Skin epidermis (tissue), 12 donors: Measurements from ENCODE around the gene CEP112.
"Not testable (repeated sequence)": the region's sequence is repeated elsewhere in the genome, so short reads cannot be mapped to it uniquely, and the experiment has no call there.

Source experiments
- H3K27ac ChIP-seq, 21 experiments: fragments of 200-600 bp; sonication (generic) in 11 of 21; one replicate each; pipeline ENCODE4 v1.5.0; 2020; ENCODE audit warnings: mild to moderate bottlenecking in 3 of 21, inconsistent platforms in 2 of 21, moderate library complexity in 2 of 21
- H3K4me3 ChIP-seq, 7 experiments: fragments of 200-600 bp; sonication (generic) in 2 of 7; one replicate each; pipeline ENCODE4 v1.5.0; 2020; ENCODE audit warnings: inconsistent platforms in 2 of 7, mild to moderate bottlenecking in 2 of 7, moderate library complexity in 1 of 7

CEP112 gene

DNA sequence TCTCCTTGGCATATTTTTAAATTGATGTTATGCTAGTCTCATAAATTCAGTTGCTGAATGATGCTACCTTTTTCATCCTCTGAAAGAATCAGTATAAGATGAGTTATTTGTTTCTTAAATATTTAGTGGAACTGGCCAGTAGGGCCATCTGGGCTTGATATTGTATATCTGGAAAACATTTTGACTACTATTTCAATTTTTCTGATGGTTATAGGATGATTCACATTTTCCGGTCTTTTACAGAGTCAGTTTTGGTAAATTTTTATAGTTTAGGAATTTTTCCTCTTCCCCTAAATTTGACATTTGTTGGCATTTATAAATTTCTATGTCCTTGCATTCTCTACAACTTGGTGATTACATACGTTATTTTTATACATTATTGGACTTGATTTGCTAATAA, 334.2 kb downstream of the CEP112 start:
- H3K4me3 ChIP-seq = no peak overlapping the region

DNA sequence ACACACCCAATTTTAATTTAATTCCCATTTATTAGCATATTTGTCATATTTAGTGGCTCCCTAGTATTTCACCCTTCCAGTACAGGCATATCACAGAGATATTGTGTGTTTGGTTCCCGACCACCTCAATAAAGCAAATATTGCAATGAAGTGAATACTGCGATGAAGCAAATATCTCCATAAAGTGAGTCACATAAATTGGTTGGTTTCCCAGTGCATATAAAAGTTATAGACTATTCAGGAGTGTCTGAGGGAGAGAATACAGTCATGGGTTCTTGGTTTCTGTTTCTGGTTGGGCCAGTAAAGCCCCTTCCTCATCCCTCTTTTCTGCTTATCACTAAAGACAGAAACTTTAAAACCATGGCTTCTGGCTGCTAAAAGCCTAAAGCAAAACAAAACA, 335.1 kb downstream of the CEP112 start:
- H3K27ac ChIP-seq = peak overlapping the region in 4 of 21 experiments; percentile 31 to 55 (median 47)
- H3K4me3 ChIP-seq = no peak overlapping the region

More for the DNA sequence above, 334.2 kb downstream of the CEP112 start:
- peak overlapping the region in 2 of 21 experiments; percentile 5 to 55 for H3K27ac ChIP-seq

DNA sequence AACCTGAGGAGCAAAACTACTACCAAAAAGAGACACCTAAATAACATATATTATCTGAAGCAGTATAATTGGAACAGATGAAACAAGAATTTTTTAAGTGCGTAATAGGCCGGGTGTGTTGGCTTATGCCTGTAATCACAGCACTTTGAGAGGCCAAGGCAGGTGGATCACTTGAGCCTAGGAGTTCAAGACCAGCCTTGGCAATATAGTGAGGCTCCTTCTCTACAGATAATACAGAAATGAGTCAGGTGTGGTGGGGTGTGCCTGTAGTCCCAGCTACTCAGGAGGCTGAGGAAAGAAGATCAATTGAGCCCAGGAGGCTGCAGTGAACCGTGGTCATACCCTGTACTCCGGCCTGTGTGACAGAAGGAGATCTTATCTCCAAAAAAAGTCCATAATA, 336.3 kb downstream of the CEP112 start:
- peak overlapping the region in 17 of 21 experiments; percentile 3 to 81 (median 66) for H3K27ac ChIP-seq
- H3K4me3 ChIP-seq = no peak overlapping the region

DNA sequence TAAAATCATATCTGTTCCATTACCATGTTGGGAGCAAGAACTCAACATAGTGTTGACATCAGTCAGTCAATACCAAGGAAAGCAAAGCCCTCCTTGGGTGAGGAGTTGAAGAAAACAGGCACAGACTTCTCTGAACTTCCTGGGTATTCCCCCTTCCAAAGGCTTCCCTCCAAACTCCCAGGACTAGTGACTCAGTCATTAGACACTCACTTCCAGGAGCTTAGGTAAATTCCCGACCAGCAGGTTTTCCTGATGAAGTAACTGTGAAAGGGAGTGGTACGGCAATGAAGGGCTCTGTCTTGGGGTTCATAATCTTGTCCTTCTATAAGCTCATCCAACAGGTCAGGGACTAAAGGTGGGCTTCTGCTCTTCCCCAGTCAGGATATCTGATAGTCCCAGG, 336.7 kb downstream of the CEP112 start:
- peak overlapping the region in 12 of 21 experiments; percentile 3 to 81 (median 69) for H3K27ac ChIP-seq
- H3K4me3 ChIP-seq = no peak overlapping the region

DNA sequence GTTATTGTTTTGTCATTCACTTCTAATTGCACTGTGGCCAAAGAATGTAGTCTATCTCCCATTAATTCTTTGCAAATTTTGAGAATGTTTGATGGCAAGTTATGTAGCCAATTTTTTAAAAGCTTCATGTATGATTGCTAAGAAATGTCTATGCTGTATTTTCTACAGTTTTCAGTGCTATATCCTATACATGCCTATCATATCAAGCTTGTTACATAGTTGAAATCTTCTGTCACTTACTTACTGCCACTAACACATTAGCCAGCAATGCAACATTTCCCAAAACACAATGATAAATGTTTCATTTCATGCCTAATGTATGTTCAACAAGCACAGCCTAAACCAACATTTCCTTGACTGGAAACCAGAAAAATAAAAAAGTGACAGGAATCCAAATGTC, 338.1 kb downstream of the CEP112 start:
- H3K27ac ChIP-seq = peak overlapping the region in 2 of 21 experiments; percentile 10 to 36
- no peak overlapping the region for H3K4me3 ChIP-seq

DNA sequence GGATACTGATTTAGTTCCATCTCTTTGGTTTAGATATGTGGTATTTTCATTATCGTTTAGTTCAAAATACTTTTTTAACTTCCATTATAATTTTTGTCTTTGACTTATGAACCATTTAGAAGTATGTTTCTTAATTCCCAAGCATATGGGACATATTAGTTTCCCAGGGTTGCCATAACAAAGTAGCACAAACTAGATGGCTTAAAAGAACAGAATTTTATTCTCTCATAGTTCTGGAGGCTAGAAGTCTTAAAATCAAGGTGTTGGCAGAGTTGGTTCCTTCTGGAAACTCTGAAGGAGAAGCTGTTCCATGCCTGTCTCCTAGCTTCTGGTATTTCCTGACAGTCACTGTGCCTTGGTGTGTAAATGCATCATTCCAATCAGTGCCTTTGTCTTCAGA, 339.0 kb downstream of the CEP112 start:
- peak overlapping the region in 4 of 21 experiments; percentile 8 to 52 (median 23) for H3K27ac ChIP-seq
- no peak overlapping the region for H3K4me3 ChIP-seq

DNA sequence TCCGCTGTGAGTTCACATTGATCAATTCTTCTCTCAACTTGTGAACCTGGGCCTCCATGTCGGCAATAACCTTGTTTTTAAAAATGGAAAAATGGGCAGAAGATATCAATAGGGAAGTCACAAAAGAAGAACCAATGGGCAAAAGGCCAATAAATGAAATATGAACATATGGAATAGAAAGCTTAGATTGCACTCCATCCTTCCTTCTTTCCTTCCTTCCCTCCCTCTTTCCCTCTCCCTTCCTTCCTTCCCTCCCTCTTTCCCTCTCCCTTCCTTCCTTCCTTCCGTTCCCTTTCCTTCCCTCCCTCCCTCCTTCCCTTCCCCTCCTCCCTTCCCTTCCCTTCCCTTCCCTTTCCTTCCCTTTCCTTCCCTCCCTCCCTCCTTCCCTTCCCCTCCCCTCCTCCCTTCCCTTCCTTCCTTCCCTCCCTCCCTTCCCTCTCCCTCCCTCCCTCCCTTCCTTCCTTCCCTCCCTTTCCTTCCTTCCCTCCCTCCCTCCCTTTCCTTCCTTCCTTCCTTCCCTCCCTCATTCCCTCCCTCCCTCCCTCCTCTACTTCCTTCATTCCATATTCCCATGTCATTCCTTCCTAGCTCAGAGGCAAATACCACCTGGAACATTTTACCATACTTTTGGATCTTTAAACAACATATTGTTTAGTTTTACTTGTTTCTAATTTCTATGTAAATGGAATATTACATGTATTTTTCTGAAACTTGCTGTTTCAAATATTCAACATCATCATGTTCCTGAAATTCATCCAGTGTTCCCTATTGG, 339.8 kb downstream of the CEP112 start:
- Histone ChIP-seq H3K4me3 (no peak overlapping the region), H3K27ac (peak overlapping the region in 3 of 21 experiments; percentile 5 to 17 (median 15))

DNA sequence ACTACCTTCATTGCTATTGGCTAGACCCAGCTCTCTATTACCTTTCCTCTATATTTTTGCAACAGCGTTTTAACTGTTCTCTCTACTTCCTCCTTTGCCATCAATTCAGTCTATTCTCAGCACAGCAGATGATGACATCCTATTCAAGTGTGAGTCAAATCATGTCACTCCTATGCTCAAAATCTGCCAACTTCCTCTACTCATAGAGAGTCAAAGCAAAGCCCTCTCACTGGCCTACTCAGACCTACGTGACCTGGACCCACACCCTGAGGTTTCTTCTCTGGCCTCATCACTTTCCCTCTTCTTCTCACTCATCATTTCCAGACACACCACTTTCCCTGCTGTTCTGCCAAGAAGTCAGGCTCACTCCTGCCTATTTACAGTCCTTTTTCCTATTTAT, 341.4 kb downstream of the CEP112 start:
- Histone ChIP-seq H3K4me3 (no peak overlapping the region), H3K27ac (peak overlapping the region in 2 of 21 experiments; percentile 32 to 54)

DNA sequence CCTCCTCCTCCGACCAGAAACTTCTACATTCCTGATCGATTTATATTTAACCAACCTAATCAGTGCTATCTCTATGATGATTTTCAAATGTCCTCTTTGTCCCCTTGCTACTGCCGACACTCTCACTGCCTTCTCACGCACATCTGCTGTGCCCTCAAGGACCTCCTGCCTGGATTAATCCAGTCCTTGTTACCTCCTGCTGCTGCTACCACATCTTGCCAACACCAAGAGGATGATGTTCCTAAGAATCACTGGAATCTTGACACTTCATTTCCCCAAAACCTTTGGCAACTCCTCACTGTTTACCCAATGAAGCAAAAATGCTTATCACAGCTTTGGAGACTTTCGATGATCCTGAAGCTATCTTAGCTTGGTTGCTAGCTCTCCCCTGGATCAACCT, 343.2 kb downstream of the CEP112 start:
- Histone ChIP-seq H3K4me3 (no peak overlapping the region), H3K27ac (peak overlapping the region in 2 of 21 experiments; percentile 13 to 41)

DNA sequence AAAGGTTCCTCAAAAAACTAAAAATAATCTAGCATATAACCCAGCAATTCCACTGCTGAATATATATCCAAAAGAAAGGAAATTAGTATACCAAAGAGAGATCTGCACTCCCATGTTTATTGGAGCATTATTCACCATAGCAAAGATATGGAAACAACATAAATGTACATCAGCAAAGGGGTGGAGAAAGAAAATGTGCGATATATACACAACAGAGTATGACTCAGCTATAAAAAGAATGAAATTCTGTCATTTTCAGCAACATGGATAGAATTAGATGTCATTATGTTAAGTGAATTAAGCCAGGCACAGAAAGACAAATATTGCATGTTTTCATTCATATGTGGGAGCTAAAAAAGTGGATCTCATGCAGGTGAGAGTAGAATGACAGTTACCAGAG, 350.8 kb downstream of the CEP112 start:
- H3K27ac ChIP-seq = no peak overlapping the region
- no peak overlapping the region for H3K4me3 ChIP-seq

DNA sequence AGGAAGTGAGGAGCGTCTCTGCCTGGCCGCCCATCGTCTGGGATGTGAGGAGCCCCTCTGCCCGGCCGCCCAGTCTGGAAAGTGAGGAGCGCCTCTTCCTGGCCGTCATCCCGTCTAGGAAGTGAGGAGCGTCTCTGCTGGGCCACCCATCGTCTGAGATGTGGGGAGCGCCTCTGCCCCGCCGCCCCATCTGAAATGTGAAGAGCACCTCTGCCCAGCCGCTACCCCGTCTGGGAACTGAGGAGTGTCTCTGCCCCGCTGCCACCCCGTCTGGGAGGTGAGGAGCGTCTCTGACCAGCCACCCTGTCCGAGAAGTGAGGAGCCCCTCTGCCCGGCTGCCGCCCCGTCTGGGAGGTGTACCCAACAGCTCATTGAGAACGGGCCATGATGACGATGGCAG, 354.7 kb downstream of the CEP112 start:
- H3K4me3 ChIP-seq, H3K27ac ChIP-seq: not testable (repeated sequence)

DNA sequence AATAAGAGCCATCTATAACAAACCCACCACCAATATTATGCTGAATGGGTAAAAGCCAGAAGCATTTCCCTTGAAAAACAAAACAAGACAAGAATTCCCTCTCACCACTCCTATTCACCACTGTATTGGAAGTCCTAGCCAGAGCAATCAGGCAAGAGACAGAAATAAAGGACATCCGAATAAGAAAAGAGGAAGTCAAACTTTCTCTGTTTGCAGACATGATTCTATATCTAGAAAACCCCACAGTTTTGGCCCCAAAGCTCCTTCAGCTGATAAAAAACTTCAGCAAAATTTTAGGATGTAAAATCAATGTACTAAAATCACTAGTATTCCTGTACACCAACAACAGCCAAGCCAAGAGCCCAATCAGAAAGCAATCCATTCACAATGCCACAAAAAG, 358.7 kb downstream of the CEP112 start:
- Histone ChIP-seq H3K4me3 (no peak overlapping the region), H3K27ac (no peak overlapping the region)

DNA sequence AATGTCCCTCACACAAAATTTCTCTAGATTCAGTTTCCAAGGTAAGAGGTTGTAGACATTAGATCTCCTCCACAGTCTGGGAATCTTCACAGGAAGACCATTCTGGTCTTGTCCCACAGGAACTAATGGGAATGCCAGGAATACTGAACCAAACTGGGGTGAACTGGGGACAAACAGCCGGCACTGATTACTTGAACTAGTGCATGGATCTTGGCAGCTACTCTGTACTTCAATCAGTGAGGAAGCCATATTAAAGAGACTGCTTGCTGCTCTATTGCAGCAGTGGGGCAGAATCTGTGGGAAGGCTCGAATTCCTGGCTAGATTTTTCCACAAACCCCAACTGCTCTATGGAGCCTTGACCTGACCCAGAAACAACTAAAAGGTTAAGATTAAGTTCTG, 361.6 kb downstream of the CEP112 start:
- Histone ChIP-seq H3K4me3 (no peak overlapping the region), H3K27ac (peak overlapping the region in 2 of 21 experiments; percentile 5 to 28)

DNA sequence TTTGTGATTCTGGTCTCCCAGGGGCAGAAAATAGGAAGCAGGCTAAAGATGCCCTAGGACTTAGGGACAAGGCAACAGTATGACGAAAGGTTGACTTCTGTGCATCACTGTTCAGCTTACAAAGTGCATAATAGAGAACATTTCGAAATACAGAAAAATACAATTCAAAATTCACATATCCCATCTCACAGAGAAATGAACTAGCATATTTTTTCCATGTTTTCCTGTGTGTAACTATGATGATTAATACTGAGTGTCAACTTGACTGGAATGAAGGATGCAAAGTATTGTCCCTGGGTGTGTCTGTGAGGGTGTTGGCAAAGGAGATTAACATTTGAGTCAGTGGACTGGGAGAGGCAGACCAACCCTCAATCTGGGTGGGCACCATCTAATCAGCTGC, 365.4 kb downstream of the CEP112 start:
- not testable (repeated sequence) for H3K4me3 ChIP-seq, H3K27ac ChIP-seq

DNA sequence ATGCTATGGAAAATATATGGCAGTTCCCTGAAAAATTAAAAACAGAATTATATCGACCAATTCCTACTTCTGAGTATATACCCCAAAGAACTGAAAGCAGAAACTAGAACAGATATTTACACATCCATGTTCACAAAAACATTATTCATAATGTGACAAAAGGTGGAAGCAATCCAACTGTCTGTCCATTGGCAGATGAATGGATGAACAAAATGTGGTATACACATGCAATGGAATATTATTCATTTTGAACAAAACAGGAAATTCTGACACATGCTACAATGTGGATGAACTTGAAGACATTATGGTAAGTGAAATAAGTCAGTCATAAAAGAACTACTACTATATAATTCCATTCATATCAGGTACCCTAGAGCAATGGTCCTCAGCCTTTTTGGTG, 367.0 kb downstream of the CEP112 start:
- no peak overlapping the region for H3K4me3 ChIP-seq
- no peak overlapping the region for H3K27ac ChIP-seq

DNA sequence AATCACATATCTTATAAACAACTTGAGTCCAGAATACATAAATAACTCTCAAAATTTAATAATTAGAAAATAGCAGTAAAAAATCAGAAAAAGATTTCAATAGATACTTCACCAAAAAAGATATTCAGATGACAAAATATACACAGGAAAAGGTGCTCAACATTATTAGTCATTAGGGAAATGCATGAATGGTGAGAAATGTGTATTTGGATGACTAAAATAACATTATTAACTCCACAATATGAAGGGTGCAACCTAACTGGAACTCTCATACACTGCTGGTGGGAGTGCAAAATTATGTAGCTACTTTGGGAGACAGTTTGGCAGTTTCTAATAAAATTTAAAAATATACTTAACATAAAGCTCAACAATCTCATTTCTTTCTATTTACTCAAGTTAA, 368.2 kb downstream of the CEP112 start:
- Histone ChIP-seq H3K4me3 (no peak overlapping the region), H3K27ac (no peak overlapping the region)

DNA sequence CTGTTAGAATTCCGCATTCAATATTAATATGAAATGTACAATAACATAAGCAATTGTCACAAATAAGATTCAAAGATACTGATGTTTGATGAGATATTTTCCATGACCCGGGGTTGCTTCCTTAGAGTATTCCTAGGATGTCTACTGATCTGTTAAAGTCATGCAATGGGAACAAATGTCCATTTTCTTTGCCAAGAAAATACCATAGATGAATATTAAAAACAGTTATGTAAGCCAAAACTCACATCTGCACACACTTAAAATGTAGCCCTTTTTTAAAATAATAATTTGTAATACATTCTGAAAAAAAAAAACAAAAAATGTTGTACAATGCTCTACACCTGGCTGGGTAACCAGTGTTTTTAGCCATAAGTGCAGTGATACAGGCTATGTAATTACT, 371.1 kb downstream of the CEP112 start:
- Histone ChIP-seq H3K27ac (no peak overlapping the region), H3K4me3 (no peak overlapping the region)

DNA sequence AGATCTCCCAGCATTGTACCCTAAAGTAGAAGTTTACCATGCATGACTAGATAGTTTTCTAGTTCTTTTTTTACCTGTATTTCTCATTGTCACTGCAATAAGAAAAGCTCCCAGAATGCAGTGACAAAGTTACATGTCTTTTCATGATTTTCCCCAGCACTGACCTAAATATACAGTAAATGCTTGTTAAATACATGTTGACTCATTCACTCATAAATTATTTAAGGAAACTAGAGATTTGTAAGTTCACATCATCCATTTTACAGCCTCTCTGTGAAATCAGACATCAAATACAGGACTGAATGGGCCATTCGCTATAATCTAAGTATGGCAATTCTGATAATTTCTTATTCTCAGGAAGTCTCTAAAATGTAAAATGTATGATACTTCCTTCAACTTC, 371.6 kb downstream of the CEP112 start:
- H3K4me3 ChIP-seq = no peak overlapping the region
- H3K27ac ChIP-seq = no peak overlapping the region

DNA sequence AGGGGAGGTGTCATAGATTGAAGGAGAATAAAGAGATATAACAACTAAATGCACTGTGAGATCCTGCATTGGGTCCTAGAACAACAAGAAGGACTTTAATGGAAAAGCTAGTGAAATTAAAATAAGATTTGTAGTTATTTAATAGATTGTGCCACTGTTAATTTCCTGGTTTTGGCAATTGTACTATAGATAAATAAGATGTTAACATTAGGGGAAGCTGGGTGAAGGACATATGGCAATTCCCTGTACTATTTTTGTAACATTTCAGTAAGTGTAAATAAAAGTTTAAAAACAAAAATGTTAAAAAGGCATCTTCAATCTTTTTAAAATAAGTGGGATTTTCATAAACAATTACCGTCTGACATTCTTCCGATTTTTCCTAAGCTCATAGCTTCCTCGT, 372.1 kb downstream of the CEP112 start:
- no peak overlapping the region for H3K27ac ChIP-seq
- H3K4me3 ChIP-seq = no peak overlapping the region

DNA sequence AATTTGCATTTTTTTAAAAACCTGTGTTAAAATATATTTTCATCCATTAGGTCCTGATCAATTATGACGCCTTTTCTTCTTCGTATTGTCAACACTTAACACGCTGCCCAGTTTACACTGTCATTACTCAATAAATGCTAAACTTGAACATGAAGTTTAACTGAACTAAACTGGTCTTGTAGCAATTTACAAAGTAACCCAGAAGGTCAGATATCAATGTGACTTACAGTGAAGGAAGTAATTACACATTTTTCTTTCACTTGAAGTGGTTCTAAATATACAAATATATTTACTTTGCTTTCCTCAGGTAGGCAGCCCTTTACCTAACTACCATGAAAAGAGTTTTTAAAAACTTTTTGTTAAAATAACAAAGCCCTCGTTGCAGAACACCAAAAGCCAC, 374.0 kb downstream of the CEP112 start:
- Histone ChIP-seq H3K4me3 (no peak overlapping the region), H3K27ac (no peak overlapping the region)

DNA sequence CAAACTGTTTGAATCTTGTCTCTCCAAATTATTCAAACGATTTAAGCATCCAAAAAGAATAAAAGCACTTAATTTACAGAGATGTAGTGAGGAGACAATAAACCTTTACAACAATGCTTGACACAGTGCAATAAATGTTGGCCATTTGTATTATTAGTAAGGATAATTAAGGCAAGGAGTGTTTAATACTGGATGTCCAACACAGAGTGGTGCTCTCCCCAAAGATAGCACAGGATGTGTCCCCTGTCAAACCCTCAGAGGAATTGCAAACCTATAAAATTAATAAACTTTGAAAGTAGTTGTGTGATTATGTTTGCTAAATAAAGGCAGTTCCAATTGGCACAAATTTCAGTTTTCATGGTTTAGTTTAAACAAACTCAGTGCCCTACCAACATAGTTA, 377.5 kb downstream of the CEP112 start:
- Histone ChIP-seq H3K4me3 (no peak overlapping the region), H3K27ac (no peak overlapping the region)

DNA sequence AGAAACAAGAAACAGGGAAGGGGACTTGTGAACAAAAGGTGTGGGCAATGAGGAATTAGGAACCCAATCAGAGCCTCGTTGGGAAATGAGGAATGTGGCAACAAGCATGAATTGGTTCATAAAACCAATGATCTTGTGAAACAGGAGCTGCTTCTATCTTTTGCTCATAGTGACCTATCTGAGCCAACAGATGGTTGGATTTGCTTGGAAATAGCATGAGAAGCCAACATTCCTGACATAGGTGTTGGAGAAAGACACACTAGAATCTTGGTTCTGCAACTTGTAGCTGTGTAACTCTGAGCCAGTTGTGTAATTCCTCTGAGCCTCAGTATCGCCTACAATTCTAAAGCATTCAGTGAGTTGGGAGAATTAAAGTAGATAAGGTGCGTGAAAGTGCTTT, 378.6 kb downstream of the CEP112 start:
- H3K4me3 ChIP-seq = no peak overlapping the region
- no peak overlapping the region for H3K27ac ChIP-seq
